Measurements from ENCODE around the gene SIRT7. TPM values are rescaled to one million over a fixed set of nuclear protein-coding genes. Genes with fewer than 3 reads are reported as not detected.
A peak's percentile ranks its signal among the peaks of the same experiment; 100 is the strongest.

Gene SIRT7
- total and polyA plus RNA-seq, 2 experiments from 2014 or later = 16.7 to 26.7 TPM

DNA sequence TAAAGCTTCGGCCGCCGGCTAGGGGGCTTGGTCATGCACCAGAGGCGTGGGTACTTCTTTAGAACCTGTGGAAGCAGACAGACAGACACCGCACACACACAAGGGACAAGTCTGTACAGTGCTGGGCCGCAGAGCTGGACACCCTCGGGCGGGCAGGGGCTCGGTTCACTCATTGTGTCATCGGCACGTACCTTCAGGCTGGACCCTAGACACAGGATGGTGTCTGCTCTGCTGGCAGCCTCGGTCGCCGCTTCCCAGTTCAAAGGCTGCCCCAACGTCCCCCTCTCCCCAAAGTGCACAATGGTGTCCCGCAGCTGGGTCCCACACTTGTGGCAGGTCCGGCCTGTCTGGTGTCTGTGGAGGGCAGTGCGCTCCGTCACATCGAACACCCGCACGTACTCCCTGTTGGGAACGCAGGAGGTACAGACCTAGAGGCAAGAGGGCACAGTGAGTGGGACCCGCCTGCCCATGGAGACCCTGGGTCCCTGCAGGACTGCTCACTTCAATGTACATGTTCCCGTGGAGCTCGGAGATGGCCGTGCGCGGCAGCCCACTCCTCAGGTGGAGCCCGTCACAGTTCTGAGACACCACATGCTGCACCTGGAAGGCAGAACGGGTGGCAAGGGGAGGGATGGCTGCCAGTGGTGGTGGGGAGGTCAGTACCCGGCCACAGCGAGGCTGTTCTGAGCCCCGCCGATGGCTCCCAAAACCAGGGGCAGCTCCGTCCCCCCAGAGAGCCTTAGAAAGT lies 3.7 kb downstream of the SIRT7 start:
- Histone ChIP-seq H3K4me3 (no peak overlapping the region), H3K9me3 (ENCODE audit: low read depth) (no peaks in the 10 kb centered on the region), H3K4me1 (ENCODE audit: low read depth) (peaks cover 20% of the 10 kb centered on the region), H3K27me3 (no peaks in the 10 kb centered on the region), H3K36me3 (peaks cover 13% of the 10 kb centered on the region), H3K27ac (no peak overlapping the region)
- TF ChIP-seq, protein P1, sequence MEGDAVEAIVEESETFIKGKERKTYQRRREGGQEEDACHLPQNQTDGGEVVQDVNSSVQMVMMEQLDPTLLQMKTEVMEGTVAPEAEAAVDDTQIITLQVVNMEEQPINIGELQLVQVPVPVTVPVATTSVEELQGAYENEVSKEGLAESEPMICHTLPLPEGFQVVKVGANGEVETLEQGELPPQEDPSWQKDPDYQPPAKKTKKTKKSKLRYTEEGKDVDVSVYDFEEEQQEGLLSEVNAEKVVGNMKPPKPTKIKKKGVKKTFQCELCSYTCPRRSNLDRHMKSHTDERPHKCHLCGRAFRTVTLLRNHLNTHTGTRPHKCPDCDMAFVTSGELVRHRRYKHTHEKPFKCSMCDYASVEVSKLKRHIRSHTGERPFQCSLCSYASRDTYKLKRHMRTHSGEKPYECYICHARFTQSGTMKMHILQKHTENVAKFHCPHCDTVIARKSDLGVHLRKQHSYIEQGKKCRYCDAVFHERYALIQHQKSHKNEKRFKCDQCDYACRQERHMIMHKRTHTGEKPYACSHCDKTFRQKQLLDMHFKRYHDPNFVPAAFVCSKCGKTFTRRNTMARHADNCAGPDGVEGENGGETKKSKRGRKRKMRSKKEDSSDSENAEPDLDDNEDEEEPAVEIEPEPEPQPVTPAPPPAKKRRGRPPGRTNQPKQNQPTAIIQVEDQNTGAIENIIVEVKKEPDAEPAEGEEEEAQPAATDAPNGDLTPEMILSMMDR (IDR thresholded peaks at IDR 0.05; ENCODE audit: low read depth, low read length) = no peak
- no peak for DNase-seq (ENCODE audit: low read depth in 1 of 2, low spot score in 1 of 2)

DNA sequence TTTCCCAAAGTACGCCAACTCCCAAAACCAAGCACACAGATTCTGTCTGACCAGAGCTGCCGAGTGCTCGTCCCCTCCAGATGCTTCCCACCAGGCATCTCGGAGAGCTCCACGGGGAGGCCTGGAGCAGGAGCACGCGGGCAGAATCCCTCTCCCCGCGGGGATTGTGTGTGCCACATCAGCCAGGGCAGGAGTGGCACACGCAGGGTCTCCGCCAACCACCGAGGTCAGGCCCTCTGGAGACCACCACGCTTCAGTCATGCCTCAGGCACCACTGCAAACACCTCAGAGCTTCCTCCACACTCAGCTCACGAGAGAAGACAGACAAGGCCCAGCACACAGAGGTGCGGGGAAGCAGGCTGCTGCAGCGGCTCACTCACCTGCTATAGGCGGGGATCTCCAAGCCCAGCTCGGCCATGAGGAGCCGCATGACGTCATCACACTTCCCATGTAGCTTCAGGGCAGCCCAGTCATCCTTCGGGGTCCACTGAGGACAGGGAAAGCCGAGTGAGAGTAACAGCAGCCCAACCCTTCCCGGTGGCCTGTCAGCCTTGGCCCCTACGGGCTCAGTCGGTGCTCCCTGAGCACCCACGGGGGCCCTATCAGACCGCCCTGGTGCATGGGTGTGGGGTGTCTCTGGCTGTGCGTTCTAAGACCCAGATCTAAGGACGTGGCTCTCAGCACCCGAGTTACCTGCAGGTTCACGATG lies 4.4 kb downstream of the SIRT7 start:
- Histone ChIP-seq H3K36me3 (peaks cover 13% of the 10 kb centered on the region), H3K27ac (no peak overlapping the region), H3K4me1 (ENCODE audit: low read depth) (peaks cover 20% of the 10 kb centered on the region), H3K27me3 (no peaks in the 10 kb centered on the region), H3K4me3 (no peak overlapping the region), H3K9me3 (ENCODE audit: low read depth) (no peaks in the 10 kb centered on the region)
- TF ChIP-seq, protein P1 (IDR thresholded peaks at IDR 0.05; ENCODE audit: low read depth, low read length) = no peak
- no peak for DNase-seq (ENCODE audit: low read depth in 1 of 2, low spot score in 1 of 2)

DNA sequence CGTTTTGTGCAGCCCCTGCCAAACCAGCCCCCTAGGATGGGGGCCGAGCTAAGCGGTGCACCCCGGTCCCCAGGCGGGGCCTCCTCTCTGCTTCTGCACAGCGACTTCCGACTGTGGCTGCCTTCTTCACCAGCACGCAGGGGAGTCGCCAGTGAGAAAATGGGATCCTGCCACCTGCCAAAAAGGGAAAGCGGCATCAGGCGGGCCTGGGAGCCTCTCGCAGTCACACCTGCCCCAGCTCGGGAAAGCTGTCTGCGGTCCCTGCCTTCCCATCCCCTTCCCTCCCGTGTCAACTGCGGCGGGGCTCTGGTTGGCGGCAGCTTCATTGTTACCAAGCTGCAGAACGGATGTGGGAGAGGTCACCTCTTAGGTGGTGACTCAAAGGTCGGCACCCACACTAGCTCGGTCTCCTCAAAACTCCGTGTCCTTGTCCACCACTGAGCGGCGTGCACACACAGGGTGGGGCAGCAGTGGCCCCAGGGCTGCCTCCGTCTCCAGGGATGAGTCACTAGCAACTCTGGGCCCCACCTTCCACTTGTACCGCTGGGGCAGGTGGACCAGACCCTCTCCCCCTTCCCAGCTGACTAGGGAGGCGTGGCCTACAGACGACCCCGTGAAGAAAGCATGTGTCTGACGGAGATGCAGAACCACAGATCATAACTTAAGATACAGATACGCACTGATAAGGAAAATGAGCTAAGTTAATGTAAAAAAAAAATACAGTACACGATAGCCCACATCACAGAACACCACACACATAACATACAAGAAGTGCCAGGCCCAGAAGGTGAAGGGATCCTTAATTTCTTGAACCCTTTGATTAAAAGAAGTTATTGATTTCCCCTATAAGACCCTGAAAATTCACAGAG lies 5.3 kb downstream of the SIRT7 start:
- DNase-seq (ENCODE audit: low read depth in 1 of 2, low spot score in 1 of 2) = no peak
- H3K9me3 ChIP-seq (ENCODE audit: low read depth) = no peaks in the 10 kb centered on the region
- H3K27ac ChIP-seq = no peak overlapping the region
- peaks cover 15% of the 10 kb centered on the region for H3K36me3 ChIP-seq
- TF ChIP-seq, protein P1 (IDR thresholded peaks at IDR 0.05; ENCODE audit: low read depth, low read length) = no peak
- H3K4me1 ChIP-seq (ENCODE audit: low read depth) = peaks cover 17% of the 10 kb centered on the region
- H3K27me3 ChIP-seq = no peaks in the 10 kb centered on the region
- H3K4me3 ChIP-seq = no peak overlapping the region

DNA sequence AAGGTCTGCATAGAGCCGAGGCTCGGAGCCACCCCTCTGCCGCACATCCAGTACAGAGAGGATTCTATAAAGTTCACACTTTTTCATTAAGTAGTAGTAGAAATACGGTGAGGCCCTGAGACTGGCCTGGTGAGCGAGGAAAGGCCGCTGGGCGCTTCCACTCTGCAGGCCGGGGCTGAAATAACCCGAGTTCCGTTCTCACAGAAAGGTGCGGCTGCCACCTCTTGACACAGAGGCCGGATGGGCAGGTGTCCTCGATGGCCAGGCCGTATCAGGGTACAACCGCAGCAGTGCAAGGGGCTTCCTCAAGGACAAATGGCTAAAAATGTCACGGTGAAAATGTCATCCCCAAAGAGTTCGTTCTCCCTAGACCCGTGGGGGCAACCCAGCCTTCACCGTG lies 6.0 kb downstream of the SIRT7 start:
- no peak overlapping the region for H3K27ac ChIP-seq
- peaks cover 20% of the 10 kb centered on the region for H3K36me3 ChIP-seq
- H3K4me1 ChIP-seq (ENCODE audit: low read depth) = peaks cover 13% of the 10 kb centered on the region
- TF ChIP-seq, protein P1 (IDR thresholded peaks at IDR 0.05; ENCODE audit: low read depth, low read length) = no peak
- no peaks in the 10 kb centered on the region for H3K27me3 ChIP-seq
- DNase-seq (ENCODE audit: low read depth in 1 of 2, low spot score in 1 of 2) = no peak
- no peaks in the 10 kb centered on the region for H3K9me3 ChIP-seq (ENCODE audit: low read depth)
- peak overlapping the region; percentile 32 for H3K4me3 ChIP-seq

DNA sequence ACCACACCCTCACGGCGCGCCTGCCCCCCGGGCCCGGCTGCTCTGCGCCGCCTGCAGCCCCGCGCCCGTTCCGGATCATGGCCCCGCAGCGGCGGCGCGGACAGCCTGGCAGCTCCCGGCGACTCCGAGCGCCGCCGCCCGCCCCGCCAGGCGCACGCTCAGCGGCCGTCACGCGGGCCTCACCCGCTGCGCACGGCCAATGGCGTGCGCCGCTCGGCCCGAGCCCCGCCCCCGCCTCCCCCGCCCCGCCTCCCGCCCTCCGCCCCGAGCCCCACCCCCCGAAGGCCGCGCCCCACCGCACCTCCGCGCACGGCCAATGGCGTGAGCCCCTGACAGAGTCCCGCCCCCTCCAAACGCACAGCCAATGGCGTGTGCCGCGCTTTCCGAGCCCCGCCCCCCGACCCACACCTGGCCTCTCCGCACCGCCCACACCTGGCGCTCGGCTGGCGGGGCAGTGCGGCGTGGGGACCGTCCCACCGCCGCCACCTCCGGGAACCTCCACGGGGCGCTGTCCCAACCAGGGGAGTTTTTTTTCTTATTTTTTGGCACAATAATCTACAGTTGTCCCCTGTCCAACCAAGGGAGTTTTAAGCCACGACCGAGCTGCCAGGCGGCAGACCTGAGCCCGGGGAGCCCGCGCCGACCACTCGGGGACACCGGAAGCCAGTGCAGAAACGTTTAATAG lies 6.6 kb downstream of the SIRT7 start, which contains the start of gene PCYT2:
PCYT2 (minus strand) TSS at position 123 of the 685 bp plus-strand sequence; CDS start at position 79, 44 bp downstream.
- Histone ChIP-seq H3K9me3 (ENCODE audit: low read depth) (no peaks in the 10 kb centered on the region), H3K36me3 (peaks cover 20% of the 10 kb centered on the region), H3K4me1 (ENCODE audit: low read depth) (peaks cover 8% of the 10 kb centered on the region), H3K27ac (peak within 1 kb of the TSS; percentile 72), H3K27me3 (no peaks in the 10 kb centered on the region), H3K4me3 (peak within 1 kb of the TSS; percentile 63)
- TF ChIP-seq, protein P1 (IDR thresholded peaks at IDR 0.05; ENCODE audit: low read depth, low read length) = no peak
- DNase-seq (ENCODE audit: low read depth in 1 of 2, low spot score in 1 of 2) = peak; percentile 89 to 95
